Body of pancreas (tissue), 4 donors: ENCODE measurements around the gene SAPCD2. TPM values are rescaled to one million over a fixed set of nuclear protein-coding genes. Genes with fewer than 3 reads are reported as not detected.

ENCODE experiments used
- ATAC-seq: fragments of 150-250 bp; one replicate; pipeline ENCODE4 v1.9.1; 2016
- DNase-seq, 4 donors: peaks; one replicate each; pipeline ENCODE4 v3.0.0-alpha.2; 2019
- H3K27ac ChIP-seq, 4 donors: fragments of 200-600 bp; sonication (generic); 1 replicate in 3 of 4; 2 replicates in 1 of 4; pipeline versions ENCODE4 v1.5.1 to v1.6.1; 2016 to 2019; ENCODE audit warnings: mild to moderate bottlenecking in 1 of 4, mixed read lengths in 1 of 4, moderate library complexity in 1 of 4
- H3K27me3 ChIP-seq, 2 donors: fragments of 200-600 bp; sonication (generic); one replicate each; pipeline ENCODE4 v1.6.0; 2016; ENCODE audit warnings: mild to moderate bottlenecking in 1 of 2
- H3K36me3 ChIP-seq, 2 donors: fragments of 200-600 bp; sonication (generic); replicated peaks in 1 of 2; 2 replicates each; pipeline ENCODE4 v1.5.1; 2016; ENCODE audit warnings: low read depth in 2 of 2; ENCODE audit not compliant: insufficient read depth in 1 of 2
- H3K4me1 ChIP-seq: fragments of 200-600 bp; sonication (generic); one replicate; pipeline ENCODE4 v1.6.0; 2016
- H3K4me3 ChIP-seq, 2 donors: fragments of 200-600 bp; sonication (generic); 1 replicate in 1 of 2; 2 replicates in 1 of 2; pipeline ENCODE4 v1.5.1; 2016 to 2019
- H3K9me3 ChIP-seq, 3 donors: fragments of 200-600 bp; sonication (generic); 1 replicate in 2 of 3; 2 replicates in 1 of 3; pipeline ENCODE4 v1.5.1; 2016
- POLR2A ChIP-seq, 3 donors: fragments of 450-650 bp; IDR thresholded peaks; one replicate each; pipeline ENCODE4 v1.6.1; 2016; ENCODE audit warnings: antibody characterized with exemption in 3 of 3, mild to moderate bottlenecking in 2 of 3
- WGBS, 2 donors: methylation state at CpG; one replicate each; pipeline ENCODE4 v1.1.5; 2017; 5-methylcytosine and 5-hydroxymethylcytosine counted together
- intact Hi-C: fragments of 100-400 bp; cut with DNase I; formaldehyde crosslinking; loops from one replicate; pipeline ENCODE4 v1.15.1; 2023
- total RNA-seq, 2 donors: library from RNA; depleted of rRNA; stranded (reverse); fragments of >200 nt; gene quantifications; one replicate each; pipeline ENCODE4 v1.1.0, GENCODE V29; 2016
- TF ChIP-seq, protein P1 (sequence below), 7 experiments: fragments of 450-650 bp in 4 of 7; fragments of 200-600 bp in 3 of 7; sonication (generic) in 3 of 7; IDR thresholded peaks; one replicate each; pipeline ENCODE4 v1.5.1; 2016 to 2019; ENCODE audit warnings: antibody characterized with exemption in 7 of 7

Gene SAPCD2
- total RNA-seq, 2 donors from 2014 or later: 0.66 to 0.78 TPM

DNA sequence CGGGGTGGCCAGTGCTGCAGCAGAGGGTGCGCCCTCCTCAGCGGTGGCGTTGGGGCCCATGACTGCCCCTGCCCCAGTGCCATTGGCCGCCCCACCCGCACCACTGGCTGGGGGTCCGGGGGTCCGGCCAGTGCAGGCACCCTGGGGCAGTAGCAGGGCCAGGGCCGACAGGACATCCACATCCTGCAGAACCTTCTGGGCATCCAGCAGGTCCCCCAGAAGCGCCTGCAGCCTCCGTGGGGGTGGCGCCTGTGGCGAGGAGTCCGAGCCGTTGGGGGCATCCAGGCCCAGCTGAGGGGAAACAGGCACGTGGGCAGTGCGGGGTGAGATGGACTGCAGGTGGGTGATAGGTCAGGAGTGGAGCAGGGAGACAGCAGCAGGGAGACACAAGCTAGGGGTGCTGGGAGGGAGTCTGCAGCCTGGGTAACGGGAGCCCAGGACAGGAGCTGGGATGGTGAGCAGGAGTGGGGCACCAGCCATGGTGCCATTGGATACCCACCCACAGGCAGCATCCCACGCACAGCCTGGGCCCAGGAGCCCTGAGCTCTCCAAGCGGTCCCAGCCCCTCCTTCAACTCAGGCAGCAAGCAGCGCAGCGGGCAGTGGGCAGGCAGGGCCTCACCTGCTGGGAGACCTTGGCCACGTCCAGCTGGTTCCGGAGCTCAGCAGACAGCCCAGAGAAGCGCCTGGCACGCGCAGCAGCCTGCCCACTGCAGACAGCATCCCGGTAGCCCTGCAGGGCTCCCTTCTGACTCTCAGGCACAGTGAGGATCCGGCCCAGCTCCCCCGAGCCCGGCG lies 49.4 kb downstream of the SAPCD2 start:
- Histone ChIP-seq H3K27ac (no peak overlapping the region), H3K9me3 (no peaks in the 10 kb centered on the region), H3K4me3 (no peak overlapping the region), H3K27me3 (no peaks in the 10 kb centered on the region), H3K36me3 (peaks cover 0 to 2% of the 10 kb centered on the region in 2 donors), H3K4me1 (peaks cover 10% of the 10 kb centered on the region)
- ATAC-seq (no peak), DNase-seq (no peak)
- intact Hi-C loops: loop anchor here (5.0 kb wide), 1 partner anchor 69 kb away; the partner anchor contains the start of gene LCN12
- 91 to 93% methylated on average over 6 to 31 of the region's 32 CpGs for WGBS, 2 donors
- TF ChIP-seq, protein P1, sequence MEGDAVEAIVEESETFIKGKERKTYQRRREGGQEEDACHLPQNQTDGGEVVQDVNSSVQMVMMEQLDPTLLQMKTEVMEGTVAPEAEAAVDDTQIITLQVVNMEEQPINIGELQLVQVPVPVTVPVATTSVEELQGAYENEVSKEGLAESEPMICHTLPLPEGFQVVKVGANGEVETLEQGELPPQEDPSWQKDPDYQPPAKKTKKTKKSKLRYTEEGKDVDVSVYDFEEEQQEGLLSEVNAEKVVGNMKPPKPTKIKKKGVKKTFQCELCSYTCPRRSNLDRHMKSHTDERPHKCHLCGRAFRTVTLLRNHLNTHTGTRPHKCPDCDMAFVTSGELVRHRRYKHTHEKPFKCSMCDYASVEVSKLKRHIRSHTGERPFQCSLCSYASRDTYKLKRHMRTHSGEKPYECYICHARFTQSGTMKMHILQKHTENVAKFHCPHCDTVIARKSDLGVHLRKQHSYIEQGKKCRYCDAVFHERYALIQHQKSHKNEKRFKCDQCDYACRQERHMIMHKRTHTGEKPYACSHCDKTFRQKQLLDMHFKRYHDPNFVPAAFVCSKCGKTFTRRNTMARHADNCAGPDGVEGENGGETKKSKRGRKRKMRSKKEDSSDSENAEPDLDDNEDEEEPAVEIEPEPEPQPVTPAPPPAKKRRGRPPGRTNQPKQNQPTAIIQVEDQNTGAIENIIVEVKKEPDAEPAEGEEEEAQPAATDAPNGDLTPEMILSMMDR (IDR thresholded peaks at IDR 0.05): no peak
- TF ChIP-seq POLR2A (IDR thresholded peaks at IDR 0.05): no peak

DNA sequence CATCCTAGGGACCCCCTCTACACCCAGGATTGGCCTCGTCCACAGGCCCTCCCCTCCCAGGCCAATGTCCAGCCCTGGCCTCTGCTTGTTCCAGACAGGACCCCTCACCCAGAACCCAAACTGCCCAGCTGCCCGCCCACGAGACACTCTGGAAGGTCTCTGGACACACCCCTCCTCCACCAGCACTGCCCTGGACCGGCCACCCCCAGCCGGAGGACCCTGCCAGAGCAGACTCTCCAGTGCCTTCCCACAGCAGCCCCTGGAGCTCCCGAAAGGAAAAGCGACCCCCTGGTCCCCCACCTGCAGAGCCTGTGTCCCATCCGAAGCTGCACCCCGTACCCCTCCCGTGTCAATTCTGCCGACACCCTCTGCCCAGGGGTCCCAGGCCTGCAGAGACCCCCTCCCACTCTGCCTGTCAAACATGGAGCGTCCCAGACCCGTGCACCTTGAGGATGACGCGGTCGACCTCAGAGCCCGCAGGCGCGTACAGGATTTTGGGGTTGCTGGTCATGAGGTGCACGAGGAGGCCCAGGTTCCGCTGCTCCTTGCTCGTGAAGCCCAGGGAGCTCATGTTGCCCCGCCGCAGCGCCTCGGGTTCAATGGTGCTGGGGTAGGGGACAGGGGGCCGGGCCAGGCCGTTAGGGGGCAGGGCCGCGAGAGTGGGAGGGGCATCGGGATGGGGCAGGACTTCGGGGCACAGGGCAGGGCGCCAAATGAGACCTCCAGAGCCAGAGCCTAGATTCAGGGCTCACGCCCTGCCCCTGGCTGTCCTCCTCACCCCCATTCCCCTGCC lies 50.3 kb downstream of the SAPCD2 start:
- H3K4me1 ChIP-seq: peaks cover under 1% of the 10 kb centered on the region
- H3K9me3 ChIP-seq: no peaks in the 10 kb centered on the region
- peaks cover 0 to 2% of the 10 kb centered on the region in 2 donors for H3K36me3 ChIP-seq
- no peaks in the 10 kb centered on the region for H3K27me3 ChIP-seq
- H3K27ac ChIP-seq: no peak overlapping the region
- 90 to 91% methylated on average over 10 to 32 of the region's 34 CpGs for WGBS, 2 donors
- ATAC-seq: no peak
- intact Hi-C loops: loop anchor here (5.0 kb wide), 1 partner anchor 68 kb away; the partner anchor contains the start of gene LCN12
- no peak for DNase-seq
- no peak for TF ChIP-seq POLR2A (IDR thresholded peaks at IDR 0.05)
- TF ChIP-seq, protein P1 (IDR thresholded peaks at IDR 0.05): no peak
- H3K4me3 ChIP-seq: no peak overlapping the region

DNA sequence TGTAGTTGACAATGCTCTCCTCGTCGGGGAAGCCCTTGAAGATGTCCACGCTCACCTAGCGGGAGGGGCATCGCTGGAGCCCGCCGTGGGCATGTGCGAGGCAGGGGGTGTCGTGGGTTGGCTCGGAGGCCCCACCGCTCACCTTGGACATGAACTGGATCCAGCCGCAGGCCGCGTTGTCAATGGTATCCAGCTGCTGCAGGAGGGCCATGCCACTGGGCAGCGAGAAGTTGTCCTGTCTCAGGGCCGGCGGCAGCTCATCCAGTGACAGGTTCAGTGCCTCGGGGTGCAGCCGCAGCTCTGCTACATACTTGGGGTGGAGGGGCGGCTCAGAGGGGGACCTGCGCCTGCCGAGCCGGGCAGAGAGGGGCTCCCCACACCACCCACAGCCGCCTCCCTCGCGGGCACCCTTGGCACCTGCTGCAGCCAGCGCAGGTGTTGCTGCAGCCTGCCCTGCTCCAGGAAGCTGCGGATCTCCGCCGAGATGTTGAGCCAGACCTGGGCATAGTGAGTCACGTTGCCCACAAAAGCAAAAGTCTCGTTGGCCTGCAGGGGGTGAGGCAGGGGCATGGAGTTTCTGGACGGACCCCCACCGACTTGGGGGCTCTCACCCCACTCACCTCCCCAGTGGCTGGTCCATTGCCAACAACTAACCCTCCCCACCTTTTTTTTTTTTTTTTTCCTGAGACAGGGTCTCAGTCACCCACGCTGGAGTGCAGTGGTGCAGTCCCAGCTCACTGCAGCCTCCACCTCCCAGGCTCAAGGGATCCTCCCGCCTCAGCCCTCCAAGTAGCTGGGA lies 51.4 kb downstream of the SAPCD2 start:
- H3K36me3 ChIP-seq: peaks cover 0 to 2% of the 10 kb centered on the region in 2 donors
- H3K4me3 ChIP-seq: no peak overlapping the region
- H3K27me3 ChIP-seq: no peaks in the 10 kb centered on the region
- ATAC-seq (no peak), DNase-seq (no peak)
- H3K4me1 ChIP-seq: no peaks in the 10 kb centered on the region
- H3K27ac ChIP-seq: no peak overlapping the region
- H3K9me3 ChIP-seq: no peaks in the 10 kb centered on the region
- TF ChIP-seq, protein P1 (IDR thresholded peaks at IDR 0.05): no peak
- no peak for TF ChIP-seq POLR2A (IDR thresholded peaks at IDR 0.05)
- 89 to 92% methylated on average over 18 to 35 of the region's 36 CpGs for WGBS, 2 donors
- intact Hi-C loops: no loop called here

DNA sequence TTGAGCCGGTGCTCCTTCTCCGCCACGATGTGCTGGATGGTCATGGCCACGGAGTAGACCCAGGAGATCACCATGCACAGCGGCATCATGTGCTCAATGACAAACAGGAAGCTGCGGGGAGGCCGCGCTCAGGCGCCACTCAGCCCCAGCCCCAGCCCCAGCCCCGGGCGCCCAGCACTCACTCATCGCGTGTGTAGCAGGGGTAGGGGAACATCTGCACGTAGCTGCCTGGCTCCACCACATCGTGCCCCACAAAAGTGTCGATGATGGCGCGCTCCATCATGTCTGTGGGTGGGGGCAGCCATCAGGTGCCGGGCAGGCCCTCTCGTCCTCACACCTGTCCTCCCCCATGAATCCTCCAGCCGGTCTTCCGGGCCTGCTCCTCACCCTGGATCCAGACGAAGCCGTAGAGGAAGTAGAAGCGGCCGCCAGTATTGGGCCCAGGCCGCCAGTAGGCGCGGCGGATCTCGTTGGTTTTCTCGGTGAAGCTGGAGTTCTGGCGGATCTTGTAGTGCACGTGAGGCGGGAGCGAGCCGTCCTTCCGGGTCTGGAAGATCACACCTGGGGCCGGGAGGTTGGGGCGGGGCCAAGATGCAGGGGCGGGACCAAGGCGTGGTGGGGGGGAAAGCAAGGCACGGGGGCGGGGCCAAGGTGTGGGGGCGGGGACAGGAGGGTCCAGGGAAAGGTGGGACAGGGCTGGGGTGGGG lies 52.4 kb downstream of the SAPCD2 start:
- no peak for ATAC-seq
- no peak overlapping the region for H3K27ac ChIP-seq
- intact Hi-C loops: no loop called here
- TF ChIP-seq, protein P1 (IDR thresholded peaks at IDR 0.05): no peak
- no peak for TF ChIP-seq POLR2A (IDR thresholded peaks at IDR 0.05)
- H3K4me3 ChIP-seq: no peak overlapping the region
- WGBS, 2 donors: 95 to 98% methylated on average over 15 to 38 of the region's 45 CpGs
- H3K27me3 ChIP-seq: no peaks in the 10 kb centered on the region
- no peak for DNase-seq
- no peaks in the 10 kb centered on the region for H3K4me1 ChIP-seq
- H3K36me3 ChIP-seq: peaks cover 0 to 2% of the 10 kb centered on the region in 2 donors
- no peaks in the 10 kb centered on the region for H3K9me3 ChIP-seq
